C4-2B (cell line): Measurements from ENCODE around the gene ZNF91.
"Not testable (repeated sequence)": the region's sequence is repeated elsewhere in the genome, so short reads cannot be mapped to it uniquely, and the experiment has no call there.

Experiments used
- H3K27ac ChIP-seq: fragments of 450-650 bp; 2 replicates; pipeline ENCODE4 v1.5.1; 2017
- CTCF ChIP-seq: fragments of 450-650 bp; conservative IDR thresholded peaks from 2 replicates; pipeline ENCODE4 v1.5.1; 2017; ENCODE audit warnings: mild to moderate bottlenecking
- ZFX ChIP-seq: fragments of 450-650 bp; IDR thresholded peaks from 2 replicates; pipeline ENCODE4 v1.6.1; 2017

The ZNF91 gene

GRCh38 chr19:23304238-23304637 lies 91.0 kb downstream of the ZNF91 start:
- TF ChIP-seq ZFX (no peak), CTCF (no peak)
- H3K27ac ChIP-seq = no peak overlapping the region

GRCh38 chr19:23294141-23294540 lies 101.1 kb downstream of the ZNF91 start:
- no peak overlapping the region for H3K27ac ChIP-seq
- TF ChIP-seq CTCF = no peak
- TF ChIP-seq ZFX = no peak

GRCh38 chr19:23289966-23290365 lies 105.3 kb downstream of the ZNF91 start:
- H3K27ac ChIP-seq = not testable (repeated sequence)
